Measurements from ENCODE around the gene HLA-B. TPM values are rescaled to one million over a fixed set of nuclear protein-coding genes. Genes with fewer than 3 reads are reported as not detected.
"Not testable (repeated sequence)": the region's sequence is repeated elsewhere in the genome, so short reads cannot be mapped to it uniquely, and the experiment has no call there.

Gene HLA-B
- polyA plus RNA-seq (ENCODE audit: insufficient read length in 4 of 4): 100 to 1,000 TPM; 105 to 177 (median 155) TPM

DNA sequence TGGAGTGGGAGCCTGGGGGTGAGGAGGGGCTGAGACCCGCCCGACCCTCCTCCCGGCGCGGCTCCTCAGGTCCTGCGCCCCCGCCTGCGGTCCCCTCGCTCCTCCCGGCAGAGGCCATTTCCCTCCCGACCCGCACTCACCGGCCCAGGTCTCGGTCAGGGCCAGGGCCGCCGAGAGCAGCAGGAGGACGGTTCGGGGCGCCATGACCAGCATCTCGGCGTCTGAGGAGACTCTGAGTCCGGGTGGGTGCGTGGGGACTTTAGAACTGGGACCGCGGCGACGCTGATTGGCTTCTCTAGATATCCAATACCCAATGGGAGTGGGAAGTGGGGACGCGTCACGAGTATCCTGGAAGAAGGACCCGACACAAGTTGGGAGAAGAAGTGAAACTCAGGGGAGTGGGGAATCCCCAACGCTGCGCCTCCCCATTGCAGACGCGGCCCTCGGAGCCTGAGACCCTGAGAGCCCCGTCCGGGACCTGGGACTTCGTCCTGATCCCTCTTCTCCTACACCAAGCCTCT is at the start of gene HLA-B:
Gene HLA-B, minus strand, starts transcription at position 234 of the 521 bp plus-strand sequence. Its CDS starts 21 bp downstream, at position 213.
- DNase-seq (ENCODE audit: low read depth in 4 of 4, low spot score in 3 of 4): peak in 3 of 4 donors; percentile 41 to 74 (median 74)

DNA sequence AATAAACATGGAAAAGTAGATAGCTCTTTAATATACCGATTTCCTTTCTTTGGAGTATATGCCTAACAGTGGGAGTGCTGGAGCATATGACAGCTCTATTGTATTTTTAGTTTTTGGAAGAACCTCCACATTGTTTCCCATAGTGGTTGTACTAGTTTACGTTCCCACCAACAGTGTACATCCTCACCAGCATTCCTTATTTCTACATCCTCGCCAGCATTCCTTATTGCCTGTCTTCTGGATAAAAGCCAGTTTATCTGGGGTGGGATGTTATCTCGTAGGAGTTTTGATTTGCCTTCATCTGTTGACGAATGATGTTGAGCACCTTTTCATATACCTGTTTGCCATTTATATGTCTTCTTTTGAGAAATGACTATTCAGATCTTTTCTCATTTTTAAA is 49.0 kb upstream of the HLA-B start:
- DNase-seq (ENCODE audit: low read depth in 4 of 4, low spot score in 3 of 4): no peak

DNA sequence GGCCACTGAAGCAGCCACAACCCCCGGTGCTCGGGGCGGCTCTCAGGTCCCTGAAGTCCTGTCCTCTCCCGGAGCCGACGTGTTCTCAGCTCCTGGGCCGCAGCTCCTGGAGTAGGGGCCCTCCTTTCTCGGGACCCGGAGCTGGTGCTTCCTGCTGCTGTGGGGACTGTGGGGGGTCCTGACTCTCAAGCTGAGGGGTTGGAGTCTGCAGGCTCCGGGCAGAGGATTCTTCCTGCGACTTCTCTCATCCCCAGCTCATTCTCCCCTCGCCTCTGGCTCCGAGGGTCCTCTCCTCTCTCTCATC is 47.0 kb upstream of the HLA-B start:
- not testable (repeated sequence) for DNase-seq (ENCODE audit: low read depth in 4 of 4, low spot score in 3 of 4)

DNA sequence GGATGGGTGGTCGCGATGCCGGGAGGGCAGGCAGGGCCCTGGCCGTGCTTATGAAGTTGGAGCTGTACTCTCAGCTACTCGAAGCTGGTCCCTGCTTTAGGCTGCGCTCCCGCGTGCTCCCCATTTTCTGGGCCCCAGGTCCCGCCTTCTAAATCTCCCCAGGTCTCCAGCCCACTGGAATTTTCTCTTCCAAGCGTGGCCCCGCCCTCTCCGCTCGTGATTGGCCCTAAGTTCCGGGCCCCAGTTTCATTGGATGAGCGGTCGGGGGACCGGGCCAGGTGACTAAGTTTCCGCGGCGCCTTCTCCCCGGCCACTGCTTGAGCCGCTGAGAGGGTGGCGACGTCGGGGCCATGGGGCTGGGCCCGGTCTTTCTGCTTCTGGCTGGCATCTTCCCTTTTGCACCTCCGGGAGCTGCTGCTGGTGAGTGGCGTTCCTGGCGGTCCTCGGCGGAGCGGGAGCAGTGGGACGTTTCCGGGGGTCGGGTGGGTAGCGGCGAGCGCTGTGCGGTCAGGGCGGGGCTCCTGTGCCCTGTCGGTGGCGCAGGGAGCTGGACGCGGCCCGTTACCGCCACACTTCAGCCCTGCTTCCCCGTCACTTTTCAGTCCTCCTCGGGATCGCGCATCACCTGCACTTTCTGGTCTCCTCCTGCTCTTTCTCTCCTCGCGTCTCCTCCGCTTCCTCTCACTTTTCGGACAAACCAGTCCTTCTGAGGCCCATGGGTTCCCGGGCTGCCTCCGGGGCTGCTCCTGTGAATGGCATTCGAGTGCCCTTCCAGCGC is 46.5 kb upstream of the HLA-B start, which contains the start of gene MICA:
Gene MICA, plus strand, starts transcription at position 313 of the 778 bp plus-strand sequence. Its CDS starts 38 bp downstream, at position 351.
- peak in 2 of 4 donors; percentile 68 to 80 for DNase-seq (ENCODE audit: low read depth in 4 of 4, low spot score in 3 of 4)

DNA sequence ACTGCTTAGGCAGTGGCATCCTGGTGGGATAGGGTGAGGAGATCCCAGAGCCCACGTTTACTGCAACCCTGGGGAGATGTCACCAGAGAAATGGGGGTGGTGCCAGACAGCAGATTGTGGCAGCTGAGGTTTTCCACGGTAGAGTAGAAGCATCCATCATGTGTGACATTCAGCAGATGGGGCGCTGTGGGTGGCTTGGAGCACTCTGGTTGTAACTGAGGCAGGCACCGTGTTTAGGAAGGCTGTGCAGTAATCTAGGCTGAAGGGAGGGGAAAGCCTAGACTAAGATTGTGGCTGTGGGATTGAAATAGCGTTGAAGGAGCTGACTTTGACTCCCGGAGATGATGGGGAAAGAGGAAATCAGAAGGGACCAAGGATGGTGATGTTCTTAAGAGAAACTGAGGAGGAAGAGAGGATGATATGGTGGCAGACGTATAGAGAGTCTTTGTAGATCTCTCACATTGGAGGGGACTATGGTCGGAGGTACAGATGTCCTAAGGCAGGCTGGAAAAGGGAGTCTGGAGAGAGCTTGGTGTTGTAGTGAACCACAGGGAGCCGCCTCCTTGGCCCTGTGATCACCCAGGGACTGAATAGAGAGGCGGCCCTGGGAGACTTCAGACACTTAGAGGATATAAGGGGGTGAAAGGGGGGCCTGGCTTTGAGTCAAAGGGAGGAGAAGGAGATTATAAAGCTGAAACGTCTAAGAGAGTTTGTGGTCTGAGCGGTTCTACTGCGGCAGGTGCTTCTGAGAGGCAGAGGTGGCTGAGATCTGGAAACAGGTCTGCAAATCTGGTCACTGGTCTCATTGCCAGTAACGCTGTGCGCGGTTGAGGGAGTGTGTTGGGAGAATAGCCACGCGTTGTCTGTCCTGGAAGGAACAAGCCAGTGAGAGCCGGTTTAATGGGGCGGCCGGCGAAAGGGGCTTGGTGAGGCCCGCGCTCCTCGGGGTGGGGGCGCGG is 45.6 kb upstream of the HLA-B start:
- peak in 1 of 4 donors; percentile 6 for DNase-seq (ENCODE audit: low read depth in 4 of 4, low spot score in 3 of 4)

DNA sequence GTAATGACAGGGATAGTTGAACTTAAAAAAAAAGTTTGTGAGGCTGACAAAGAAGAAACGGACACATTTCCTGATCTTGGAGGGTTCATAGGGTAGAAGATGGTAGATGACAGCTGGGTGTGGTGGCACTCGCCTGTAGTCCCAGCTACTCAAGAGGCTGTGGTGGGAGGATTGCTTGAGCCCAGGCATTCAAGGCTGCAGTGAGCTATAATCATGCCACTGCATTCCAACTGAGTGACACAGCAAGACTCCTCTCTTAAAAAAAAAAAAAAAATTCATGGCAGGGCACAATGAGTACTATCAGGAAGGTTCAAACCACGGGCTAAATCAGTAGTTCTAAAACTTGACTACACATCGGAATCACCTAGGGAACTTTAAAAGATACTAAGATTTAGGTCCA is 44.4 kb upstream of the HLA-B start:
- no peak for DNase-seq (ENCODE audit: low read depth in 4 of 4, low spot score in 3 of 4)

DNA sequence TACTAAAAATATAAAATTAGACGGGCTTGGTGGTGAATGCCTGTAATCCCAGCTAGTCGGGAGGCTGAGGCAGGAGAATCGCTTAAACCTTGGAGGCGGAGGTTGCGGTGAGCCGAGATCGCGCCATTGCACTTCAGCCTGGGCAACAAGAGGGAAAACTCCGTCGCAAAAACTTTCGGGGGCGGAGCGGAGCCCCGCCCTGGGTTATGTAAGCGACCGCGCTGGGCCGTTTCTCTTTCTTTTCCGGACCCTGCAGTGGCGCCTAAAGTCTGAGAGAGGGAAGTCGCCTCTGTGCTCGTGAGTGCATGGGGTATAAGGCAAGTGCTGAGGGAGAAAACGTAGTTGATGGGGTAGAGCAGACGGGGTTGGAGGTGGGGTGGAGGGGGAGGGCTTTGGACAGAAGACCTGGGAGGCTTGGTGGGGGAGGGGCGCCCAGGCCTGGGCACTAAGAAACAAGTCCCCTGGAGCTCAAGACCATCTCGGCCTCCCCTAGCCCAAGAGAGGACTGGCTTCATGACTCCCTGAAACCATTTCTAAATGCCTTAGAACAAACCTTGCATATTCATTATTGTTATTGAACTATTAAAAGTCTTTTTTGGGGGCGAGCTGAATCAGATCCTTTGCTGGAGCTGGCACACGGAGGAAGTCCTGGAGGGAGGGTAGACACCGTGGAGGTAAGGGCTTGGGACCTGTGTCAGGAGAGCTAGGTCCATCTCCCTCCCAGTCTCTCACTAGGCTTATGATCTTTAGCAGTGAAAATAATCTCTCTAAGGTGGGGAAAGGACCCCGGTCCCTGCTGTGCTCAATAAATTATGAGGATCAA is 43.7 kb upstream of the HLA-B start:
- peak in 1 of 4 donors; percentile 24 for DNase-seq (ENCODE audit: low read depth in 4 of 4, low spot score in 3 of 4)

DNA sequence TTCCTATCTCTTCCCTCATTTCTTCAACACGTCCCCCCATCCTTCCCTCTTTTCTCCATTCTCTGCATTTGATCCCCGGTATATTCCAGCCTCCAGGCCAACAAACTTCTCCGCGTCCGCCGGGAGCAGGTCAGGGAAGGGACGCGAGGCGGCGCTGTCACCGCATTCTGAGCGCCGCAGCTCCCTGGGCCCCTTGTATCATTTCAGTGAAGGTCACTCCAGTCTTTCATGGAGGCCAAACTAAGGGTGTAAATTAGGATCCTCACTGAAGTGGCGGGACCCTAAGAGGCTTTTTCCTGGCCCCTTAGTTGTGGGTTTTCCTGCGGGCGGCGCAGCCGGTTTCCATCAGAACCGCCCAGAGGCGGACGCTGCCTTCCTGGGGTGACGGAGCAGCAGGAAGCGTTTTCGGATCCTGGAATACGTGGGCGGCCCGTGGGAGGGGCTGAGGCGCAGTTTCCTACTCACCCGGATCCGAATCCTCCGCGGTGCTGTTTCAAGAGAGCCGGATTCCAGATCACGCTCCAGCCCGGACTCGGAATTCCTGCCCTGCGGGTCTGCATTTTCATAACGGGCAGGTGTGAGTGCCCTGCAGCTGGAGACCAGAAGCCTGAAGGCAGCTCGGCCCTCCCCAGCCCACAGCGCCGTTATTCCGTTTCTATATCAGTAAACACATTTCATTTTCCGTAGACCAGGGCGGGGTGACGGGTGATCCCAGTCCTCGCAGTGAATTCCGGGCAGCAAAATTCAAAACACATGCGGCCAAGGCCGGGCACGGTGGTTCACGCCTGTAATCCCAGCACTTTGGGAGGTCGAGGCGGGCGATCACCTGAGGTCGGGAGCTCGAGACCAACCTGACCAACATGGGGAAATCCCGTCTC is 42.8 kb upstream of the HLA-B start:
- DNase-seq (ENCODE audit: low read depth in 4 of 4, low spot score in 3 of 4): peak in 3 of 4 donors; percentile 59 to 76 (median 71)

DNA sequence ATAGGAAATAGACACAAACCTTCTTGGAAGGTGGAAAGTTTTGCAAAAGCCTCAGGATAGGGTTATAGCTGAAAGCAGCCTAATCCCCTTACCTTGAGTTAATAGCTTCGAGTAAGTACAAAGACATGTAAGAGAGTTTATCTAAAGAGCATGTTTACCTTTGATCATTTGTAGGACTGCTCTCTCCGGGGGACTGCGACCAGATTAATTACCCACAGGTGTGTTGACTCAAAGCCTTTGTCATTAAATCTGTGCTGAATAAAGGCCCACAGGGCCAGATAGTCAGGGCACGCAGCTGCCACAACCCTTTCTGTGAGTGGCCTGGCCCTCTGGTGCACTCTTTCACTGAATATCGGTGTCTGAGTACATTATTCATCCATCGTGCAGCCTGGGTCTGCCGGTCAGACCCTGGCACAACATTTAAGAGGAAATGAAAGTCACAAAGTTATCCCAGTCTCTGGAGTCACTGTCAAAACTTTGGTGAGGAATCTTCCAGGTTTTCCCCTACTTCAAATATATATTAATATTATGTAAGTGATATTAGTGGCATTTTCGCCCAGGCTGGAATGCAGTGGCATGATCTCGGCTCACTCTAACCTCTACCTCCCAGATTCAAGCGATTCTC is 41.0 kb upstream of the HLA-B start:
- no peak for DNase-seq (ENCODE audit: low read depth in 4 of 4, low spot score in 3 of 4)

DNA sequence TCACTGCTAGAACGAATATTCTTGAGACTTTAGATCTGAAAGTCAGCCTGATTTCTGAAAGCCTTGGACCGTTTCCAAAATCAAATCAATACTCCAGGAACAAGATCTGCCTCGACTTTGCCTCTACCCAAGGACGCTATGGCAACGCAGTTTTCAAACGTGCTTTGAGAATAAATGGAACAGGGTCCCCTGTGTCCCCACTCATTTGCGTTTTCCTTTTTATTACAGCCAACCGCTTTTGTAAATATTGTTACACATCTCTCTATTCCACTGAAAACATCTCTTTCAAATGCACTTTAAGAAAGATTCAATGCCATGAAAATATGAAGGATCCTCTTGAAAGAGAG is 40.1 kb upstream of the HLA-B start:
- DNase-seq (ENCODE audit: low read depth in 4 of 4, low spot score in 3 of 4): not testable (repeated sequence)

DNA sequence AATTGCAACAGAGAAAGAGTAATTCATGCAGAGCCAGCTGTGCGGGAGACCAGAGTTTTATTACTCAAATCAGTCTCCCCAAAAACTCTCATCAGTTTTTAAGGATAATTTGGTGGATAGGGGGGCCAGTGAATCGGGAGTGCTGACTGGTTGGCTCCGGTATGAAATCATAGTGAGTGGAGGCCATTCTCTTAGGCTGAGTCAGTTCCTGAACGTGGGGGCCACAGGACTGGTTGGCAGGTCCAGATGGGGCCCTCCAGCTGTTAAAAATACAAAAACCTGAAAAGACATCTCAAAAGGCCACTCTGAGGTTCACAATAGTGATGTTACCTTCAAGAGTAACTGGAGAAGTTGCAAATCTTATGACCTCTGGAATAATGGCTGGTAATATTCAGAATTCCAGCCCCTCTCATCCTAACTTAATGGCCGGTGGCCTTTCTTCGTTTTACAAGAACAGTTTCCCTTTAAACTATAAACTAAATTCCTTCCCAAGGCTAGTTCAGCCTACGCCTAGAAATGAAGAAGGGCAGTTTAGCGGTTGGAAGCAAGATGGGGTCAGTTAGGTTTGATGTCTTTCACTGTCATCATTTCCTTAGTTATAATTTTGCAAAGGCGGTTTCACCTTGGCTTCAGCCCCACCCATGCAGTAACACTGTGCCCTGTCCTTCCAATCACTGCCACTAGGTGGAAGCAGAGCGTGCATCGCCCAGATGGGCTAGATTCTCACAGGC is 39.6 kb upstream of the HLA-B start:
- DNase-seq (ENCODE audit: low read depth in 4 of 4, low spot score in 3 of 4): peak in 2 of 4 donors; percentile 36 to 60

DNA sequence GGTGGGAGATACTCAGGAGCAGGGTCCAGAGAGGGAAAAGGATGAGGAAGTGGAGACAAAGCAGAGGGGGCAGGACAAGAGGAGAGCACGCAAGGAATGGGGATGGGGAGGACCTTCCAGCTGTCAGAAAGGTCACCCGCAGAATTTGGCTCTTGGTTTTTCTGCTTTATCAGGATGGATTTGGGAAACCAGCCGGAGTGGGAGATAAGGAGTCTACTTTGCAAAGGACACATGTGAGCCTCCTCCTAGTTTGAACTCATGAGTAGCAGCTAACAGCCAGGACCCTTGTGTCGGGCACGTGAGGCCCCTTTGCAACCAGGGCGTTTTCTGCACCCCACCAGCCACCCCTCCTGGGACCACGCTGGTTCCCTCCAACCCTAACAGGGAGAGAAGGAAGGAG is 38.9 kb upstream of the HLA-B start:
- no peak for DNase-seq (ENCODE audit: low read depth in 4 of 4, low spot score in 3 of 4)

DNA sequence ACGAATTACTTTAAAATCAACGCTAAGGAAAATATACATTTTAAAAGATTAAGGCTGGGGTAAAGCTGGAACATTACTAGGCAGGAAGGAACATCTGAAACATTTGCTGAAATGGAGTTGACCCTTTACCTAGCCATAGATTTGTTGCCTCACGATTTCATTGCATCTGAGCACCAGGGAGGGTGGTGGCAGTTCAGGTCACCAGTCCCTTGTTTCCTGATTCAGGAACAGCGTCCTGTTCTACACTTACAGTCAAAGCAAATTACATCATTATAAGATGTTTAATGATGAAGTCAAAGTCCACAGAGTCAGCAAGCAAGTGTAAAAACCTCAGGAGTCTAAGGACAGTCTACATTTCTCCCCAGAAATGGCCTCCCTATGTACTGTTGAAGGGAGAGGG is 37.4 kb upstream of the HLA-B start:
- DNase-seq (ENCODE audit: low read depth in 4 of 4, low spot score in 3 of 4): no peak

DNA sequence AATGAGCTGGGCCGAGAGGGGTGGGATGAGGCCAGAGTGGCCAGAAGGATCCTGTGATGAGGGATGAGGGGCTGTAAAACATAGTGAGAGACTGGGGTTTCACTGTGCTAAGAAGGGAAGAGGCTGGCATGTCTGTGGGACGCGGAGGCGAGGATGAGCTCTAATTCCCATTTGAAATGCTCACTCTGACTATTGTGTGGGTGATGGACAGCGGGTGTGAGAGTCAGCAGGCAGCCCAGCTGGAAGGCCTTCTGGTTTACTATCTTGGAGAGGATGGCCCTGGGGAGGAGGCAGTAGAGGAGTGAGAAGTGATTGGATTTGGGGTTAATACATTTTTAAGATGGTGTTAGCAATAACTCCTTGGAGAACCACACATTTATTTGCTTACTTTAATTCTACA is 37.0 kb upstream of the HLA-B start:
- no peak for DNase-seq (ENCODE audit: low read depth in 4 of 4, low spot score in 3 of 4)

DNA sequence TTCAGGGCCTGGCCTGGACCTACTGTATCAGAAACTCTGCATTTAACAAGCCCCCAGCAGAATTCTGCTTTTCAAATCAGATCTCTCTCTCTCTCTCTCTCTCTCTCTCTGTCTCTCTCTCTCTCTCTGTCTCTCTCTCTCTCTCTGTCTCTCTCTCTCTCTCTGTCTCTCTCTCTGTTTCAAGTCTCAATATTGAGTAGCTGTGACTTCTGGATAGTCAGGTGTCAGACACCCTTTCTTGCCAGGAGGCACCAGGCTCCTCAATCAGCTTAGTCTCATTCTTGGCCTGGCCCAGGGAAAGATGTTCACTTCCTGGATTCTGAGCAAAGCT is 32.8 kb upstream of the HLA-B start:
- not testable (repeated sequence) for DNase-seq (ENCODE audit: low read depth in 4 of 4, low spot score in 3 of 4)

DNA sequence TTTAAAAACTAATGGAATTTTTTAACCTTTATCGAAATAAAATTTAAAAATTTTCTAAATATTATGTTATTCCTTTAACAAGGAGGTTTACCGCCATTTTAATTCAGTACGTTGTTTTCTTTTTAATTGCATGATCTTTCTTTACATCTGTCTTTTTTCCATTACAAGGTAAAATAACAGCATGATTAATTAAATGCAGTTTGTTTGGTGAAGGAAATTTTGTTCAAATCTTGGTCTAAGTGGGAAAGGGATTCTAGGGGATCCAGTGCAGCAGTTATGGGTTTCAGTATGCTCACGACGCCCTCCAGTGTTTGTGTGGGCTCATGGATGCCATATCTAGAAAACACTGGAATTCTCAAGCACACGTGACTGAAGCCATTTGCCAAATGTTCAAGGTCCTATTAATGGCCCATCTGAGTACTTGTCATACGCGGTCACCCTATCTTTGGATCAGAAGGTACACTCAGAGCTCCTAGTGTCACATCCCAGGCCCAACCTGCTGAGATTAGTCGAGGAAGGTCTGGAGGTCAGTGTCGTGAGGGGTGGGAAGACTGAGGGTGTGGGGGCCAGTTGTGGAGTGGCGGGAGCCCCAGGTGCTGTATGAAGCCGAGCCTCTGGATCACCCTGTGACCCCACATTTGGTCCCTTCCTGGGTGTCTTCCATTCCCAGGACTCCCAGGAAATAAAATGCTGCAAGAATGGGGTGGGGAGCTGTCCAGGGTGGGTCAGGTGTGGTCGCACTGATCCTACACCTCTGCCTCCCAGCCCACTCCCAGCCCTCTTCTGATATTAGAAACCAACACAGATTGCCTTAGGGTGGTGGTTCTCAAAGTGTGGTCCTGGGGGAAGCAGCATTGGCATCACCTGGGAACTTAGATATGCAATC is 32.2 kb upstream of the HLA-B start:
- not testable (repeated sequence) for DNase-seq (ENCODE audit: low read depth in 4 of 4, low spot score in 3 of 4)

DNA sequence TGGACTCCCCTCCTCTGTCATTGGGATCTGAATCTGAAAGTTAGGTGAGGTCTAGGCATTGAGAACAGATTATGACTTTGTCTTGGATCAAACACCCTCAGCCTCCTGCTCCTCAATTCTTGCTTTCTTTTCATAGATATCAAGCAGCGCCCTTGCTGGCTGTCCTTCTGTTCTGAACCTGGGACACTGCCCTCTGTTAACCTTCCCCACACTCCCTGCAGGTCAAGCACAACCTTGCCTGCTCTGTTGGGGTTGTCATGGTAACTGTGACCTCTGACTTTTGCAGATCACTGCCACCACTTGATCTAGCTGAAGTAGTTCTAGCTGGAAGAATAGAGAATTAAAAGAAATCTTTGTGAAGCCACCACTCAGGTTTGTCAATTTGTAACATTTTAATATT is 30.0 kb upstream of the HLA-B start:
- no peak for DNase-seq (ENCODE audit: low read depth in 4 of 4, low spot score in 3 of 4)

Data from left renal pelvis (tissue), 4 donors.